Measurements from ENCODE around the gene FAM171A1. TPM values are rescaled to one million over a fixed set of nuclear protein-coding genes. Genes with fewer than 3 reads are reported as not detected.
"Not testable (repeated sequence)": the region's sequence is repeated elsewhere in the genome, so short reads cannot be mapped to it uniquely, and the experiment has no call there.

The FAM171A1 gene
- total and polyA plus RNA-seq, 2 donors = 4.2 to 5.4 TPM

- no peaks in the 10 kb centered on the region for H3K36me3 ChIP-seq (ENCODE audit: control insufficient read depth in 2 of 2, insufficient read depth in 2 of 2, low read length in 1 of 2)
- no peak overlapping the region for H3K4me3 ChIP-seq (ENCODE audit: low read length in 2 of 2)
- H3K27me3 ChIP-seq (ENCODE audit: control insufficient read depth in 2 of 2, insufficient read depth in 1 of 2, low read length in 1 of 2) = no peaks in the 10 kb centered on the region
- H3K4me1 ChIP-seq (ENCODE audit: control insufficient read depth in 2 of 2, insufficient read depth in 2 of 2, low read length in 2 of 2) = peaks cover 0 to 5% of the 10 kb centered on the region in 2 donors
- no peak overlapping the region for H3K27ac ChIP-seq (ENCODE audit: low read depth in 1 of 2, low read length in 1 of 2)
- DNase-seq (ENCODE audit: low read depth in 6 of 9, low spot score in 9 of 9) = no peak
- WGBS = 70% methylated on average over 13 of the region's 13 CpGs
- no peaks in the 10 kb centered on the region for H3K9me3 ChIP-seq (ENCODE audit: control insufficient read depth in 2 of 2, insufficient read depth in 1 of 2, low read length in 1 of 2)
Observed at GRCh38 chr10:15293862-15294842, 76.9 kb downstream of the FAM171A1 start.

DNA sequence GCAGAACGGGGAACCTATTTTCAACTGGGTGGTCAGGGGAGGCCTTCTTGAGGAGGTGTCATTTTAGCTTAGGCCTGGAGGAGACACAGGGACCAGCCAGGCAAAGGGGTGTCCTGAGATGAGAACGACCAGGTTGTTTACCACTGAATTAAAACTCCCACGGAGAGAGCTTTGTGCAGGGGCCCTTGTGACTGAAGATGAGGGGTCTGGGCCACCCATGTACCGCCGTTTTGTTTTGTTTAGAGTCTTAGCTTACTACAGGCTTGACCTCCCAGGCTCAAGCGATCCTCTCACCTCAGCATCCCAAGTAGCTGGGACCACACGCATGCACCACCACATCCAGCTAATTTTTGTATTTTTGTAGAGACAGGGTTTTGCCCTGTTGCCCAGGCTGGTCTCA, 80.4 kb downstream of the FAM171A1 start:
- no peaks in the 10 kb centered on the region for H3K9me3 ChIP-seq (ENCODE audit: control insufficient read depth in 2 of 2, insufficient read depth in 1 of 2, low read length in 1 of 2)
- WGBS = 88% methylated on average over 7 of the region's 7 CpGs
- no peak for DNase-seq (ENCODE audit: low read depth in 6 of 9, low spot score in 9 of 9)
- no peak overlapping the region for H3K4me3 ChIP-seq (ENCODE audit: low read length in 2 of 2)
- H3K27me3 ChIP-seq (ENCODE audit: control insufficient read depth in 2 of 2, insufficient read depth in 1 of 2, low read length in 1 of 2) = no peaks in the 10 kb centered on the region
- no peak overlapping the region for H3K27ac ChIP-seq (ENCODE audit: low read depth in 1 of 2, low read length in 1 of 2)
- H3K4me1 ChIP-seq (ENCODE audit: control insufficient read depth in 2 of 2, insufficient read depth in 2 of 2, low read length in 2 of 2) = peaks cover 0 to 5% of the 10 kb centered on the region in 2 donors
- no peaks in the 10 kb centered on the region for H3K36me3 ChIP-seq (ENCODE audit: control insufficient read depth in 2 of 2, insufficient read depth in 2 of 2, low read length in 1 of 2)

- DNase-seq (ENCODE audit: low read depth in 6 of 9, low spot score in 9 of 9) = no peak
- no peaks in the 10 kb centered on the region for H3K27me3 ChIP-seq (ENCODE audit: control insufficient read depth in 2 of 2, insufficient read depth in 1 of 2, low read length in 1 of 2)
- no peaks in the 10 kb centered on the region for H3K9me3 ChIP-seq (ENCODE audit: control insufficient read depth in 2 of 2, insufficient read depth in 1 of 2, low read length in 1 of 2)
- H3K4me1 ChIP-seq (ENCODE audit: control insufficient read depth in 2 of 2, insufficient read depth in 2 of 2, low read length in 2 of 2) = peaks cover 0 to 5% of the 10 kb centered on the region in 2 donors
- H3K4me3 ChIP-seq (ENCODE audit: low read length in 2 of 2) = no peak overlapping the region
- H3K36me3 ChIP-seq (ENCODE audit: control insufficient read depth in 2 of 2, insufficient read depth in 2 of 2, low read length in 1 of 2) = no peaks in the 10 kb centered on the region
- 80% methylated on average over 4 of the region's 4 CpGs for WGBS
- no peak overlapping the region for H3K27ac ChIP-seq (ENCODE audit: low read depth in 1 of 2, low read length in 1 of 2)
Observed at GRCh38 chr10:15290150-15290549, 80.9 kb downstream of the FAM171A1 start.

- Histone ChIP-seq H3K4me3 (ENCODE audit: low read length in 2 of 2) (no peak overlapping the region), H3K27ac (ENCODE audit: low read depth in 1 of 2, low read length in 1 of 2) (no peak overlapping the region), H3K9me3 (ENCODE audit: control insufficient read depth in 2 of 2, insufficient read depth in 1 of 2, low read length in 1 of 2) (no peaks in the 10 kb centered on the region), H3K4me1 (ENCODE audit: control insufficient read depth in 2 of 2, insufficient read depth in 2 of 2, low read length in 2 of 2) (no peaks in the 10 kb centered on the region), H3K27me3 (ENCODE audit: control insufficient read depth in 2 of 2, insufficient read depth in 1 of 2, low read length in 1 of 2) (no peaks in the 10 kb centered on the region), H3K36me3 (ENCODE audit: control insufficient read depth in 2 of 2, insufficient read depth in 2 of 2, low read length in 1 of 2) (no peaks in the 10 kb centered on the region)
- DNase-seq (ENCODE audit: low read depth in 6 of 9, low spot score in 9 of 9) = no peak
- 69% methylated on average over 4 of the region's 4 CpGs for WGBS
Observed at GRCh38 chr10:15280974-15281373, 90.1 kb downstream of the FAM171A1 start.

- no peaks in the 10 kb centered on the region for H3K36me3 ChIP-seq (ENCODE audit: control insufficient read depth in 2 of 2, insufficient read depth in 2 of 2, low read length in 1 of 2)
- WGBS = 76% methylated on average over 4 of the region's 4 CpGs
Observed at GRCh38 chr10:15280462-15280861, 90.6 kb downstream of the FAM171A1 start.

DNA sequence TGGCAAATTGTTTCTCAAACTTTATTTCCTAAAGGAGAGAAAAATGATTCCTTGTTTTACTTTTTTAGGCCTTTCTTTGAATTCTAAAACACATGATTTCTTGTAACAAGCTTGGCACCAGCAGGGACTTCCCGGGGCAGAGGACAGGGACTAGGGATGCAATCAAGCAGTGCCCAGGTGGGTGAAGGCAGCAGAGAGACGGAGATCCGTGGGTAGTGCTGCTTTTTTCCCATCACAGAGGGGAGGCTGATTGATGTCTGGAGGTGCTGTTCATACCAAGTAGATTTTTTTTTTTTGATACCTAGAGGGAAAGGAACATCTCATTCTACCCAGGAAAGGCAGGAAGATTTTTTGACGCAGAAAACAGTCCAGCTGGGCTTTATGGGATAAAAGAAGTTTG, 91.9 kb downstream of the FAM171A1 start:
- no peak overlapping the region for H3K4me3 ChIP-seq (ENCODE audit: low read length in 2 of 2)
- 98% methylated on average over 4 of the region's 4 CpGs for WGBS
- H3K36me3 ChIP-seq (ENCODE audit: control insufficient read depth in 2 of 2, insufficient read depth in 2 of 2, low read length in 1 of 2) = no peaks in the 10 kb centered on the region

More at GRCh38 chr10:15280462-15280861, 90.6 kb downstream of the FAM171A1 start:
- no peaks in the 10 kb centered on the region for H3K4me1 ChIP-seq (ENCODE audit: control insufficient read depth in 2 of 2, insufficient read depth in 2 of 2, low read length in 2 of 2)
- no peak overlapping the region for H3K27ac ChIP-seq (ENCODE audit: low read depth in 1 of 2, low read length in 1 of 2)
- H3K9me3 ChIP-seq (ENCODE audit: control insufficient read depth in 2 of 2, insufficient read depth in 1 of 2, low read length in 1 of 2) = no peaks in the 10 kb centered on the region
- DNase-seq (ENCODE audit: low read depth in 6 of 9, low spot score in 9 of 9) = no peak
- no peak overlapping the region for H3K4me3 ChIP-seq (ENCODE audit: low read length in 2 of 2)
- H3K27me3 ChIP-seq (ENCODE audit: control insufficient read depth in 2 of 2, insufficient read depth in 1 of 2, low read length in 1 of 2) = no peaks in the 10 kb centered on the region

GRCh38 chr10:15278786-15279185, 92.3 kb downstream of the FAM171A1 start:
- Histone ChIP-seq H3K4me1 (ENCODE audit: control insufficient read depth in 2 of 2, insufficient read depth in 2 of 2, low read length in 2 of 2) (no peaks in the 10 kb centered on the region), H3K9me3 (ENCODE audit: control insufficient read depth in 2 of 2, insufficient read depth in 1 of 2, low read length in 1 of 2) (no peaks in the 10 kb centered on the region), H3K27ac (ENCODE audit: low read depth in 1 of 2, low read length in 1 of 2) (no peak overlapping the region), H3K4me3 (ENCODE audit: low read length in 2 of 2) (no peak overlapping the region), H3K27me3 (ENCODE audit: control insufficient read depth in 2 of 2, insufficient read depth in 1 of 2, low read length in 1 of 2) (no peaks in the 10 kb centered on the region), H3K36me3 (ENCODE audit: control insufficient read depth in 2 of 2, insufficient read depth in 2 of 2, low read length in 1 of 2) (no peaks in the 10 kb centered on the region)
- no peak for DNase-seq (ENCODE audit: low read depth in 6 of 9, low spot score in 9 of 9)
- WGBS = 94% methylated on average over 12 of the region's 12 CpGs

More for the DNA sequence above, 91.9 kb downstream of the FAM171A1 start:
- Histone ChIP-seq H3K27ac (ENCODE audit: low read depth in 1 of 2, low read length in 1 of 2) (no peak overlapping the region), H3K4me1 (ENCODE audit: control insufficient read depth in 2 of 2, insufficient read depth in 2 of 2, low read length in 2 of 2) (no peaks in the 10 kb centered on the region), H3K27me3 (ENCODE audit: control insufficient read depth in 2 of 2, insufficient read depth in 1 of 2, low read length in 1 of 2) (no peaks in the 10 kb centered on the region), H3K9me3 (ENCODE audit: control insufficient read depth in 2 of 2, insufficient read depth in 1 of 2, low read length in 1 of 2) (no peaks in the 10 kb centered on the region)
- no peak for DNase-seq (ENCODE audit: low read depth in 6 of 9, low spot score in 9 of 9)

GRCh38 chr10:15276039-15276438, 95.0 kb downstream of the FAM171A1 start:
- H3K36me3 ChIP-seq (ENCODE audit: control insufficient read depth in 2 of 2, insufficient read depth in 2 of 2, low read length in 1 of 2); H3K27ac ChIP-seq (ENCODE audit: low read depth in 1 of 2, low read length in 1 of 2); H3K27me3 ChIP-seq (ENCODE audit: control insufficient read depth in 2 of 2, insufficient read depth in 1 of 2, low read length in 1 of 2); H3K4me1 ChIP-seq (ENCODE audit: control insufficient read depth in 2 of 2, insufficient read depth in 2 of 2, low read length in 2 of 2); DNase-seq (ENCODE audit: low read depth in 6 of 9, low spot score in 9 of 9); H3K9me3 ChIP-seq (ENCODE audit: control insufficient read depth in 2 of 2, insufficient read depth in 1 of 2, low read length in 1 of 2); H3K4me3 ChIP-seq (ENCODE audit: low read length in 2 of 2): not testable (repeated sequence)
- WGBS = 98% methylated on average over 9 of the region's 9 CpGs

GRCh38 chr10:15269838-15270237, 101.3 kb downstream of the FAM171A1 start:
- H3K4me1 ChIP-seq (ENCODE audit: control insufficient read depth in 2 of 2, insufficient read depth in 2 of 2, low read length in 2 of 2); H3K27me3 ChIP-seq (ENCODE audit: control insufficient read depth in 2 of 2, insufficient read depth in 1 of 2, low read length in 1 of 2); DNase-seq (ENCODE audit: low read depth in 6 of 9, low spot score in 9 of 9); H3K4me3 ChIP-seq (ENCODE audit: low read length in 2 of 2); H3K27ac ChIP-seq (ENCODE audit: low read depth in 1 of 2, low read length in 1 of 2); H3K9me3 ChIP-seq (ENCODE audit: control insufficient read depth in 2 of 2, insufficient read depth in 1 of 2, low read length in 1 of 2); H3K36me3 ChIP-seq (ENCODE audit: control insufficient read depth in 2 of 2, insufficient read depth in 2 of 2, low read length in 1 of 2): not testable (repeated sequence)
- 98% methylated on average over 12 of the region's 12 CpGs for WGBS

All from thymus (tissue), 11 donors.